ENCODE data around the gene PCSK2.

The PCSK2 gene

GRCh38 chr20:17510548-17510947, 283.7 kb downstream of the PCSK2 start:
- no peak for DNase-seq

GRCh38 chr20:17511401-17511800, 284.6 kb downstream of the PCSK2 start:
- DNase-seq = no peak

- no peak for DNase-seq
Observed at GRCh38 chr20:17513939-17514338, 287.1 kb downstream of the PCSK2 start.

- DNase-seq = no peak
Observed at GRCh38 chr20:17515053-17515452, 288.2 kb downstream of the PCSK2 start.

GRCh38 chr20:17518339-17519052, 291.7 kb downstream of the PCSK2 start:
- no peak for DNase-seq

GRCh38 chr20:17519606-17520285, 292.9 kb downstream of the PCSK2 start:
- DNase-seq = no peak

GRCh38 chr20:17520583-17520982, 293.7 kb downstream of the PCSK2 start:
- DNase-seq = no peak

GRCh38 chr20:17522528-17522927, 295.7 kb downstream of the PCSK2 start:
- no peak for DNase-seq

- DNase-seq = no peak
Observed at GRCh38 chr20:17523326-17523725, 296.5 kb downstream of the PCSK2 start.

GRCh38 chr20:17524560-17524959, 297.7 kb downstream of the PCSK2 start:
- no peak for DNase-seq

- no peak for DNase-seq
Observed at GRCh38 chr20:17525132-17525531, 298.3 kb downstream of the PCSK2 start.

- DNase-seq = no peak
Observed at GRCh38 chr20:17525650-17526049, 298.8 kb downstream of the PCSK2 start.

- no peak for DNase-seq
Observed at GRCh38 chr20:17529586-17529985, 302.7 kb downstream of the PCSK2 start.

- no peak for DNase-seq
Observed at GRCh38 chr20:17530153-17530552, 303.3 kb downstream of the PCSK2 start.

- DNase-seq = peak; percentile 39
Observed at GRCh38 chr20:17530716-17531664, 304.1 kb downstream of the PCSK2 start, which contains the start of gene BFSP1. Gene BFSP1 (minus strand): TSS chr20:17531379. CDS start chr20:17531329, 50 bp downstream.

GRCh38 chr20:17531665-17532025, 304.8 kb downstream of the PCSK2 start:
- DNase-seq = no peak

- no peak for DNase-seq
Observed at GRCh38 chr20:17533396-17533795, 306.6 kb downstream of the PCSK2 start.

- DNase-seq = no peak
Observed at GRCh38 chr20:17534077-17534476, 307.2 kb downstream of the PCSK2 start.
